Thyroid gland (tissue), 4 donors: ENCODE measurements around the gene HDAC7. TPM values are rescaled to one million over a fixed set of nuclear protein-coding genes. Genes with fewer than 3 reads are reported as not detected.

ENCODE experiments used
- DNase-seq, 2 donors: peaks; one replicate each; pipeline ENCODE4 v3.0.0-alpha.2; 2019
- H3K27ac ChIP-seq, 3 donors: fragments of 200-600 bp; sonication (generic); 1 replicate in 2 of 3; 2 replicates in 1 of 3; pipeline ENCODE4 v1.5.1; 2016 to 2019; ENCODE audit warnings: mild to moderate bottlenecking in 1 of 3, moderate library complexity in 1 of 3
- H3K27me3 ChIP-seq: fragments of 200-600 bp; sonication (generic); one replicate; pipeline ENCODE4 v1.5.1; 2019
- H3K36me3 ChIP-seq, 2 donors: fragments of 200-600 bp; sonication (generic); one replicate each; pipeline ENCODE4 v1.5.1; 2016 to 2019
- H3K4me1 ChIP-seq, 2 donors: fragments of 200-600 bp; sonication (generic); one replicate each; pipeline ENCODE4 v1.5.1; 2017 to 2019
- H3K4me3 ChIP-seq, 3 donors: fragments of 200-600 bp; sonication (generic); replicated peaks in 1 of 3; 1 replicate in 2 of 3; 2 replicates in 1 of 3; pipeline ENCODE4 v1.5.1; 2016; ENCODE audit warnings: mild to moderate bottlenecking in 1 of 3
- H3K9me3 ChIP-seq: fragments of 200-600 bp; sonication (generic); one replicate; pipeline ENCODE4 v1.5.1; 2017
- CTCF ChIP-seq, 6 experiments: fragments of 200-600 bp in 3 of 6; fragments of 450-650 bp in 3 of 6; sonication (generic) in 3 of 6; IDR thresholded peaks; one replicate each; pipeline ENCODE4 v1.5.1; 2016 to 2019; ENCODE audit warnings: antibody characterized with exemption in 6 of 6, mild to moderate bottlenecking in 2 of 6, inconsistent platforms in 1 of 6, moderate library complexity in 1 of 6
- POLR2A ChIP-seq, 2 donors: fragments of 450-650 bp; IDR thresholded peaks; one replicate each; pipeline ENCODE4 v1.6.1; 2017; ENCODE audit warnings: antibody characterized with exemption in 2 of 2, mild to moderate bottlenecking in 2 of 2, moderate library complexity in 1 of 2
- WGBS, 2 donors: methylation state at CpG; one replicate each; pipeline ENCODE4 v1.1.5; 2017; 5-methylcytosine and 5-hydroxymethylcytosine counted together
- intact Hi-C: fragments of 100-400 bp; cut with DNase I; formaldehyde crosslinking; loops from one replicate; pipeline ENCODE4 v1.15.1; 2023
- total RNA-seq, 4 donors: library from RNA; depleted of rRNA; stranded (reverse); fragments of >200 nt; gene quantifications; one replicate each; pipeline ENCODE4 v1.2.3, GENCODE V29; 2016

HDAC7 gene
- total RNA-seq, 4 donors from 2014 or later, result 44.5 to 61.9 (median 52.6) TPM

- Histone ChIP-seq H3K27me3 (no peaks in the 10 kb centered on the region), H3K4me3 (peak overlapping the region in 1 of 3 donors; percentile 43), H3K36me3 (peaks cover 1 to 9% of the 10 kb centered on the region in 2 donors), H3K4me1 (peaks cover 75 to 81% of the 10 kb centered on the region in 2 donors), H3K27ac (peak overlapping the region; percentile 91 to 95 (median 94)), H3K9me3 (no peaks in the 10 kb centered on the region)
- DNase-seq, result peak; percentile 70 to 75
- intact Hi-C loops, result no loop called here
- 36 to 44% methylated on average over 11 to 12 of the region's 12 CpGs for WGBS, 2 donors
- TF ChIP-seq POLR2A (IDR thresholded peaks at IDR 0.05) (peak in 1 of 2 donors; percentile 6), CTCF (IDR thresholded peaks at IDR 0.05) (no peak)
Measured at GRCh38 chr12:47755655-47756562, 63.8 kb downstream of the HDAC7 start.

GRCh38 chr12:47754881-47755280 lies 64.8 kb downstream of the HDAC7 start:
- WGBS, 2 donors, result 33 to 36% methylated on average over 3 of the region's 3 CpGs
- no peak overlapping the region for H3K4me3 ChIP-seq
- intact Hi-C loops, result no loop called here
- H3K36me3 ChIP-seq, result peaks cover 11 to 19% of the 10 kb centered on the region in 2 donors
- no peaks in the 10 kb centered on the region for H3K27me3 ChIP-seq
- TF ChIP-seq POLR2A (IDR thresholded peaks at IDR 0.05) (peak in 1 of 2 donors; percentile 28), CTCF (IDR thresholded peaks at IDR 0.05) (no peak)
- H3K4me1 ChIP-seq, result peaks cover 71 to 73% of the 10 kb centered on the region in 2 donors
- peak; percentile 88 to 91 for DNase-seq
- no peaks in the 10 kb centered on the region for H3K9me3 ChIP-seq
- H3K27ac ChIP-seq, result peak overlapping the region; percentile 91 to 95 (median 94)

- no peak for DNase-seq
- Histone ChIP-seq H3K4me1 (peaks cover 63 to 65% of the 10 kb centered on the region in 2 donors), H3K36me3 (peaks cover 19 to 27% of the 10 kb centered on the region in 2 donors), H3K27ac (peak overlapping the region; percentile 40 to 95 (median 94)), H3K27me3 (no peaks in the 10 kb centered on the region), H3K9me3 (no peaks in the 10 kb centered on the region), H3K4me3 (no peak overlapping the region)
- WGBS, 2 donors, result 73% methylated on average over 4 of the region's 4 CpGs
- intact Hi-C loops, result no loop called here
- TF ChIP-seq POLR2A (IDR thresholded peaks at IDR 0.05) (no peak), CTCF (IDR thresholded peaks at IDR 0.05) (no peak)
Measured at GRCh38 chr12:47754126-47754525, 65.6 kb downstream of the HDAC7 start.

- intact Hi-C loops, result no loop called here
Measured at GRCh38 chr12:47753021-47754001, 66.4 kb downstream of the HDAC7 start.

More at GRCh38 chr12:47753021-47754001, 66.4 kb downstream of the HDAC7 start:
- peak; percentile 79 to 88 for DNase-seq
- Histone ChIP-seq H3K4me1 (peaks cover 61 to 63% of the 10 kb centered on the region in 2 donors), H3K9me3 (no peaks in the 10 kb centered on the region), H3K27ac (peak overlapping the region; percentile 40 to 95 (median 94)), H3K27me3 (no peaks in the 10 kb centered on the region), H3K4me3 (no peak overlapping the region), H3K36me3 (peaks cover 26 to 34% of the 10 kb centered on the region in 2 donors)
- 51 to 53% methylated on average over 11 of the region's 11 CpGs for WGBS, 2 donors
- peak in 1 of 2 donors; percentile 11 for TF ChIP-seq POLR2A (IDR thresholded peaks at IDR 0.05)
- peak in 1 of 6 experiments; percentile 18 for TF ChIP-seq CTCF (IDR thresholded peaks at IDR 0.05)
